ENCODE data around the gene MUC5B.

Gene MUC5B

GRCh38 chr11:1302041-1302460 lies 79.2 kb downstream of the MUC5B start:
- DNase-seq: no peak

DNA sequence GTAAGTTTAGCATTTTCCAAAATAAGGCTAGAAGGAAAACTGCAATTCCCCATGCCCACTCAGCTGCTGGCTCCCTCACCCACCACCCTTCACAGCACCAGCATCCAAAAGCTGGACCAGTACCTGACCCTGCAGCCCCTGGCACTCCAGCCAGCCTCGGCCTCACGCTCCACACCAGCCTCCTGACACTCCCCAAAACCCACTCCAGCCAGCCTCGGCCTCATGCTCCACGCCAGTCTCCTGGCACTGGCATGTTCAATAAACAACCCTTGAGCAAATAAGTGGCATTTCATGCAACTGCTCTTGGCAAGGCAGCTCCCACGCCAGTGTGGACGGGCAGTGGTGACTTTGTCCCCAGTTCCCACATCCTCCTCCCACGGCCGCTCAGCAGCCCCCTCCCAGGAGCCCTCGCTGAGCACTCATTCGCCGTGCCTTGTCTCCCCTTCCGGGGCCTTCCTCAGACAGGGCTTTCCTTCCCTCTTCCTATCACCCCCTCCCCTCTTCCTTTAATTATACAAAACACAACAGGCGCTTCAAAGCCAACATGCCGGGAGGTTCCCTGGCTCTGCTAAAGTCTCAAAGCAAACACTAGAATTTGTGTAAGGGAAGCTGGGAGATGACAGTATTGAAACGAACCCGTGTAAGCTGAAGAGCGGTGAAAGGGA lies 79.7 kb downstream of the MUC5B start:
- DNase-seq: no peak

DNA sequence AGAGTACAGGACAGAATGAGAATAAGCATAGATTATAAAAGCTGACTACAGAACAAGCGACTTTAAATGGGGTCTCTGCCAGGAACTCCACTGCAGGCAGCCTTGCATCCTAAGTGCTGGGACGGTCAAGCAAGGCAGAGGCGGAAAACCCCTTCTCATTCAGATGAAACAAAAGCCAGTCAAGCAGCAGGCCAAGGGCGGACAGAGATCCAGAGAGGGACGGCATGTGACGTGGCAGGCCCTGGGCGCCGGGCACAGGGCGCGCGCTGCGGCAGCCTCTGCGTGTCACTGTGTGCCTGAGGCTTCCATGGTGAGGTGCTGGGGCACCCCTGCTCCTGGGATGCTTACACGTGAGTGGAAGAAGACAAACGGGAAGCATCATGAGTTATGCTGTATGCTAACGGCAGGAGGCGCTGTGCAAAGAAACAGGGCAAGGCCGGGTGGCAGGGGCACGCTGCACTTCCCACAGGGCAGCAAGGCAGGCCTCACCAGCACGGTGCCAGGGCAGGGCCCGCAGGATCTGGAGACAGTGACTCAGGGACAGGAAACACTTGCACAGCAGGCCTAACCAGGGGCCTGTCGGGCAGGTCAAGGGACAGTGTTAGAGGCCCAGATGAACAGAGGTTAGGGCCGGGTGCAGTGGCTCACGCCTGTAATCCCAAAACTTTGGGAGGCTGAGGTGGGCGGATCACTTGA lies 80.4 kb downstream of the MUC5B start:
- DNase-seq: no peak

DNA sequence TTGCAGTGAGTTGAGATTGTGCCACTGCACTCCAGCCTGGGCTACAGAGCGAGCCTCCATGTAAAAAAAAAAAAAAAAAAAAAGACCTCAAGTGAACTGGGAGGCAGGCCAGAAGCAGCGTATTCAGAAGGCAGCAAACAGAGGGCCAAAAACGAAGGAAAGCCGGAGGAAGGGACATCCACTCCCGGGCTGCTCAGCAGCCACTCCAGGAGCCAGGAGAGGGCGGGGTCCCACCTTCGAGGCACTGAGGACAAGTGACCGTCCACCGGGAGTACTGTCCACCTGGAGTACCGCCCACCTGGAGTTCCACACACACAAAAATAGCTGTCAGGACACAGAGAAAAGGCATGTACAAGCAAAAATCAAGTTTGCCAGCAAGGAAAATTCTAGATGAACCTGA lies 81.1 kb downstream of the MUC5B start:
- DNase-seq: no peak

DNA sequence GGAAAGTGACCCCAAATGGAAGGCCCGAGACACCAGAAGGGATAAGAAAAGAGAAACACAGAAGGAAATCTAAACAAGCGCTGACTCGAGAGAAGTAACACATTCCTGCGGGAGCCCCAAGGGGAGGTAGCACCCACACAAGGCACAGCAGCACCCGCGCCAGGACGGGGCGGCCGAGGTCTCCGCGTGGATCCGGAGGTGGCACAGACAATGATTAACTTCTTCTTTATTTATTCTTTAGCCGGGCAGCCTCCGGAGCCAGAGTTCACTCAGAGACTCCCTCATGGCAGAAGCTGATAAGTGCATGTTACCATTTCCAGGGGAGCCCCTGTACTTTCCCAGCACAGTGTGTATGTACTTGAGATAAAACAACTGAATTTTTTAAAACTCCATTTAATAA lies 81.5 kb downstream of the MUC5B start:
- no peak for DNase-seq

DNA sequence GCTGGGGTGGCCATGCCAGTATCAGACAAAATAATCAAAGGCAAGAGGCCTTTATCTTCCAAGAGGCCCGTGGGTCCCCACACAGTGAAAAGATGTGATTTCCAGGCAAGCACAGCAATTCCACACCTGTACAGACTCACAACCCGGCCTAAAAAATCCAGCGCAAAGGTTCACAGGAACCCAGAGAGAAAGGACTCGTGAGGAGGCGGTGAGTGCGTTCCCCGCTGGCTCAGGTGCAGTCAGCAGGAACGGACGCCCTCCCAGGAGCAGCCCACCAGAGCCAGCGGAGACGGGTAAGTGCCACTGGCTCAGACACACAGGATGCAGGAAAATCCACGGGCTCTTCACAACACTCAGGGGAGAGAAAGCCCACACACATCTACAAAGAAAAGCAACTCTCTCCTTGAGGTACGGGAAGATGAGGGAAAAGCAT lies 82.2 kb downstream of the MUC5B start:
- no peak for DNase-seq

- no peak for DNase-seq
Observed at GRCh38 chr11:1305501-1306056, 82.7 kb downstream of the MUC5B start.

- DNase-seq: no peak
Observed at GRCh38 chr11:1306186-1307162, 83.6 kb downstream of the MUC5B start.

GRCh38 chr11:1307163-1307870 lies 84.5 kb downstream of the MUC5B start:
- no peak for DNase-seq

DNA sequence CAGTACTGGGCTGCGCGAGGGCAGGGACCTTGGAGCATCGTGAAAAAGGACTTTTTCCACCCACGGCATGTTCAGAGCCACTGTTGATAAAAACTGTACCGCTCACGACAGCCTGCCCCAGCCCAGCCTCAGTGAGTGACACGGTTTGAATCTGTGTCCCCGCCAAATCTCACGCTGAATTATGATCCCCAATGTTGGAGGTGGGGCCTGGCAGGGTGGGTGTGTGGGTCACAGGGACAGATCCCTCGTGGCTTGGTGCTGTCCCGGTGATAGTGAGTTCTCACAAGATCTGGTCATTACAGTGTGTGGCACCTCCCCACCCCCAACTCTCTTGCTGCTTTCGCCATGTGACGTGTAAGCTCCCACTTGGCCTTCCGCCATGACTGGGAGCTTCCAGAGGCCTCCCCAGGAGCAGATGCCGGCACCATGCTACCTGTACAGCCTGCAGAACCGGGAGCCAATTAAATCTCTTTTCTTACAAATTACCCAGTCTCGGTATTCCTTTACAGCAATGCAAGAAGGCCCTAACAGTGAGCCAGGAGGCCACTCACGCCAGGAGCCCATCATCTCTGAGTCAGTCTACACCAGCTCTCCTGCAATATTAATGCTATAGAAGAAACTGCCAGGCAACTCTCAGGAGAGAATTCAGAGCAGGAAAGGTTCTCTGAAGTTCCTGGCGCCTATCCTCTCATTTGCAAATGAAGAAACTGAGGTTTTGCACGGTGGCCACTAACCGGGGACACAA lies 85.3 kb downstream of the MUC5B start:
- DNase-seq: no peak

DNA sequence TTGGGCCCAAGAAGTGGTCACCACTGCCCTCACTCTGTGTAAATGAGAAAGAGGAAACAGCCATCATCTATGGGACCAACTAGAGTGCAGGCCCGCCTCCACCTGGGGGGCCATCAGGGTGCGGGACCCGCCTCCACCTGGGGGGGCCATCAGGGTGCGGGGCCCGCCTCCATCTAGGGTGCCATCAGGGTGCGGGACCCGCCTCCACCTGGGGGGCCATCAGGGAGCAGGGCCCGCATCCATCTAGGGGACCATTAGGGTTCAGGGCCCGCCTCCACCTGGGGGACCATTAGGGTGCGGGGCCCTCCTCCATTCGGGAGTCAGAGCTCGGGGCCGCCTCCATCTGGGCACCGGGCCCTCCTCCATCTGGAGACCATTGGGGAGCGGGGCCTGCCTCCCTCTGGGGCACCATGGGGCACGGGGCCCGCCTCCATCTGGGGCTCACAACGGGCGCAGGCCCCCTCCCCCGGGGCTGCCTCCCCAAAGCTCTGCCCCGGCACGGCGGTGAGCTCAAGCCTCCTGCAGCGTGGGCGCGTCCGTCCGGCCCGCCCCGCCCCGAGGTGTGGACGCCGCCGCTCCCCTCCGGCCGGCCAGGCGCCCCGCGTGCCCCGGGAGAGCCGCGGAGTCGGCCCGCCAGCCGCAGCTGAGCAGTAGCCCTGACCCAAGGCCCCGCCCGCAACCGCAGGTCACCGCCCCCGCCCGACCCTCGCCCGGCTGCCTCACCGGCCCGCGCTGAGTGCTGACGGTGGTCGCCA lies 86.1 kb downstream of the MUC5B start:
- DNase-seq: no peak

DNA sequence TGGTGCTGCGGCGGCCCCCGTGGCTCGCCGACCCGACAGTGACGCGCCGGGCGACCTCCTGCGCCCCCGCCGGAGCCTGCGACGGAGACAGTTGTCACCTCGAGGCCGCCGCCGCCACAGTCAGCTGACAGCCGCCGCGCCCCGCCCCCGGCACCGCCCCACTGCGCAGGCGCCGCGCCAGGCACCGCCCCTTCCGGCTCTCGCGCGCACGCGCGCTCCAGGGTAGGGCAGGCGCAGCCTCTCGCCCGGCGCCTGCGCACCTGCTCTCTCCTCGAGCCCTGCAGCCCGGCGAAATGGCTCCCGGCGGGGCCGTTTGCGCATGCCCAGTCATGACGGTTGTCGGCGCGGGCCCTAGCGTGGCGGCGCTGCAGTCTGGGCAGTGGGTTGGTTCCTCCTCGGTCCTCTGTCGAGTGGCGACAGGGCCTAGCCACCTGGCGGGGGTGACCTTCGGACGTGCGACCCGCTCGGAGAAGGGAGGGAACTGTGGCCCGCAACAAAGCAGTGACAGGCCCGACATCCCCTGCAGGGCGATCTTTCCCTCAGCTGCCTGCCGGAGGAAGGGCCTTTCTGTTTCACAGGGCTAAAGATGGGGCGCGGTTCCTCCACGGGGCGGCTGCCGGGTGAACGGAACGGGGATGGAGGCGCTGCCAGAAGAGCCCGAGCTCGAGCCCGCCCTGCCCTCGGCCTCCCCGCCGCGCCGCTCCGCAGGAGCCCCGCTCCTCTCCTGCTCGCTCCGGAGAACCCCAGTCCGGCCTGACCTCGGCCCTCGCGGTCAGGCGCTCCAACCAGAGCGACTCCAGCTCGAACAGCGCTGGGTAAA lies 86.8 kb downstream of the MUC5B start, which contains the start of gene TOLLIP:
Gene TOLLIP (minus strand): TSS at position 135 of the 820 bp plus-strand sequence. CDS start 134 bp downstream, at position 1.
- peak; percentile 95 to 97 for DNase-seq

- DNase-seq: no peak
Observed at GRCh38 chr11:1310318-1310687, 87.4 kb downstream of the MUC5B start.

- peak in 1 of 2 experiments; percentile 49 for DNase-seq
Observed at GRCh38 chr11:1310772-1311468, 88.1 kb downstream of the MUC5B start.
